GM18505 (cell line): Measurements from ENCODE around the gene SNRNP200.

Experiments used
- ATAC-seq: cut with Tn5 transposase; IDR thresholded peaks from one replicate; pipeline ENCODE4 v1.9.1; 2021; ENCODE audit not compliant: unreplicated experiment
- POLR2A ChIP-seq: IDR thresholded peaks from 4 replicates; pipeline ENCODE4 v1.6.1; 2011; ENCODE audit warnings: borderline replicate concordance; ENCODE audit not compliant: insufficient read depth, insufficient read length; ENCODE audit errors: extremely low read depth

The SNRNP200 gene

GRCh38 chr2:96247896-96248295, 57.5 kb downstream of the SNRNP200 start:
- no peak for ATAC-seq
- TF ChIP-seq POLR2A: no peak

DNA sequence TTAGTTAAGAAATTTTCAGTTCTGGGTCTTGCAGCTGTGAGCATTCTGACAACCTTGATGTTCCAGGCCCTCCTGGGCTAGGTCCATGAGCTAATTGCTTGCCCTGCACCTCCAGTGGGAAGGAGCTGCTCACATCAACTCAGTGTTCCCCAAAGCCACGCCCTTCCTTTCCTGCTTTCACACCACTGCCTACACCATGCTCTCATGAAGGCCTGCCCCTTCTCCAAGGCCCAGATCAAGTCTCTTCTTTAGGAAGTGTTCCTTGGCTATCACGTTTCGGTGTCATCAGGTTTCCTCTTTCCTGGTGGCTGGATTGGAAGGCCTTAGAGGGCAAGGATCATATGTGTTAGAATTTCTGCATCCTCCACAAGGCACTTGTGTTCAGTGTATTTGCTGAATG, 58.3 kb downstream of the SNRNP200 start:
- no peak for TF ChIP-seq POLR2A
- no peak for ATAC-seq

DNA sequence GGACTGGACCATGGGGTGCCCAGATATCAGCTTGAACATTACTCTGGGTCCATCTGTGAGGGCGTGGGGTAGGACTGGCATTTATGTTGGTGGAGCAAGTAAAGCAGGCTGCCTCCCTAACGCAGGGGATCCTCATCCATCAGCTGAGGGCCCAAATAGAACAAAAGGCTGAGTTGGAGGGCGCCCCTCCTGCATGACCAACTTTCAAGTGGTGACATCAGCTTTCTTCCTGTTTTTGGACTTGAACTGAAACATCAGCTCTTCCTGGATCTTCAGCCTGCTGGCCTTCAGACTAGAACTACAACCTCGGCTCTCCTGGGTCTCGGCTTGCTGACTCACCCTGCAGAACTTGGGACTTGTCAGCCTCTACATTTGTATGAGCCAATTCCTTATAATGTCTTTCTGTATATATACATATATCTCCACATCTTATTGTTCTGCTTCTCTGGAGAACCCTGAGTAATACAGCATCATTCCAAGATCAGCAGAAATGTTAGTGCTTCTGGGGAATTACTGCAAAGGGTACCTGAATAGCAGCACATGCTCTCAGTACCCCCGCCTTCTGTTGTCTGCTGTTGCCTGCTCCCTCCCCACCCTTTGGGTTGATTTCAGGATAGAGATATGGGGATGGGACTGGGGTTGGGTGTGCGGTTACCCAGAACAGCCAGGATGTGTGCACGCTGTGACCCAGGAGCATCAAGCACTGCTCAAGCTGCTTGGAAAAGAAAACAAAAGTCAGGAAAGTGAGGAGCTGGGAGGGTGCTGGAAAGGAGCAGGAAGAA, 59.5 kb downstream of the SNRNP200 start:
- no peak for ATAC-seq
- TF ChIP-seq POLR2A: no peak

GRCh38 chr2:96243843-96244242, 61.5 kb downstream of the SNRNP200 start:
- ATAC-seq: no peak
- TF ChIP-seq POLR2A: no peak

DNA sequence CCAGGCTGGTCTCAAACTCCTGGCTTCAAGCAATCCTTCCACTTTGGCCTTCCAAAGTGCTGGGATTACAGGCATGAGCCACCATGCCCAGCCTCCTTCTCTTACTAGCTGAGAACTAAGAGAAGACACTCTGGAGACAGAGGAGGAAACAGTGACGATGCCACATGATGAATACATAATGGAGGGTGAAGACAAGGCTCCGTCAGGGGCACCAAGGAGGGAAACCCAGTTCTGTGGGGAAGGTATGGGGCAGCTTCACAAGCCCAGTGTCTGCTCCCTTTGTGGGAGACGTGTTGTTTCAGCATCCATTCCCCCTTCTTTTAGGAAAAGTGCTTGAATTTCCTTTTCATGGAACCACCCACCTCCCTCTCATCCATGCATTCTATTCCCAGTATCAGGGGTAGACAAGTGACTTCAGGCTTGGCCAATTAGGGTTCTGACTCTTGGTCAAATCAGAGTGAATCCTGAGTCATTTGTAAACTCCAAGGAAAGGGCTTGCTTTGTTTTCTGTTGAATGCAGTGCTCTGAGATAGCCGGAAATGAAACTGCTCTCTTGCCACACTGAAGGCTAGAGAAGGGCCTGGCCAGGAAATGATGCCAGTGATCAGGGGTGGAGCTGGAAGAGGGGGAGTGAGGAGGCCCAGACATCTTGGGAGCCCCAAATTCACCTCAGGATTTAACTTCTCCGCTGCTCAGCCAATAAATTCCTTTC, 63.3 kb downstream of the SNRNP200 start:
- TF ChIP-seq POLR2A: no peak
- ATAC-seq: peak; percentile 72

DNA sequence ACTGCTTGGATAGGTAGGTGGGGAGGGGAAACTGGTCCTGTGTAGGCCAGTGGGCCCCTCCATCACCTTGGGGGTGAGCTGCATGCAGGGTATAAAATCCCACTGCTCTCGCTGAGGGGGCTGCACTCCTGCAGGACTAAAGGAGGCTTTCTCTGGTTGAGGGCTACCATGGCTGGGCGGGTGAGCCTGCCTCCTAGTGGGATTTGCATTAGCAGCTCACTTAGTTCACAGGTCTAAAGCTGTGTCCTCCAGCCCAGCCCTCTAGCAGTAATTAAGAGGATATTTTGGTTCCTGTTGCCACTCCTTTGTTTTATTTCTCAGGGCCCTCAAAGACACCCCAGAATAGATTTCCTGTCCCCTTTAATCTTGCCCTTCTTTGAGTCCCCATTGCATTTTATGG, 64.1 kb downstream of the SNRNP200 start:
- ATAC-seq: no peak
- TF ChIP-seq POLR2A: no peak

GRCh38 chr2:96240341-96241038, 64.9 kb downstream of the SNRNP200 start:
- ATAC-seq: no peak
- no peak for TF ChIP-seq POLR2A

DNA sequence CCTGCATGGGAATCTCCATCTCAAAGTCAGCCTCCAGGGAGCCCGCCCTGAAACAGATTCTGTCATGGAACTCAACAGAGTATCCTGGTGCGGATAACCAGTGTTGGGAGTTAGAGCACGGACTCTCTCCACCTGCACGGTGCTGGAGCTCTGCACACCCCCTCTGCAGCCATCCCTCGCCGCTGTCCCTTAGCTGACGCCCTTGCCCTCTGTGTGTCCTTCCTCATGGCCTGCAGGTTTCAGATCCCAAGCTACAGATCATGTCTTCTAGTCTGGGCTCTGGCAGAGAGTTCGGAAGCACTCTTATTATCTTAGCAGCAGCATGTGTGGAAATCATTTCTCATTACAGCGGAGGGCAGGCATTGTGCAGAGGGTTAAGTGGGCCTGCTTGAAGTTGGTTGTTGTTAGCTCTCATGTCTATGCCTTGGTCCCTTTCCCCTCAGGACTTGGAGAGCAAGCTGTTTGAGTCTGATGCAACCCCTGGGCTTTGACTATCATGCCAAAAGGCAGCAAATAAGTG, 65.5 kb downstream of the SNRNP200 start:
- TF ChIP-seq POLR2A: no peak
- no peak for ATAC-seq

GRCh38 chr2:96239091-96239490, 66.3 kb downstream of the SNRNP200 start:
- ATAC-seq: no peak
- TF ChIP-seq POLR2A: no peak

DNA sequence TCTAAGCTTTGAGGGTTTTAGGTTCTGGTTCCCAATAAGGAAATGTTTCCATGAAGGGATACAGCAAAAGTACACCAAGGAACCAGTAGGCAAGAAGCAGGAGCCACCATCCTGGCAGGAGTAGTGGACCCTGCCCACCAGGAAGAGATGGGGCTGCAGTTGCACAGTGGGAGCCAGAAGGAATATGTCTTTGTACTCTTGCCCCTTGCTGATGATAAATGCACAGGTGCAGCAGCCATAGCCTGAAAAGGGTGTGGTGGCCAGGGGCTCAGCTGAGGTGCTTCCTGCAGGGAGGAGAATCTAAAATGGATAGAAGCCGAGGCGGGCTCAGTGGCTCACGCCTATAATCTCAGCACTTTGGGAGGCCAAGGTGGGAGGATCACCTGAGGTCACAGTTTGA, 67.1 kb downstream of the SNRNP200 start:
- no peak for TF ChIP-seq POLR2A

DNA sequence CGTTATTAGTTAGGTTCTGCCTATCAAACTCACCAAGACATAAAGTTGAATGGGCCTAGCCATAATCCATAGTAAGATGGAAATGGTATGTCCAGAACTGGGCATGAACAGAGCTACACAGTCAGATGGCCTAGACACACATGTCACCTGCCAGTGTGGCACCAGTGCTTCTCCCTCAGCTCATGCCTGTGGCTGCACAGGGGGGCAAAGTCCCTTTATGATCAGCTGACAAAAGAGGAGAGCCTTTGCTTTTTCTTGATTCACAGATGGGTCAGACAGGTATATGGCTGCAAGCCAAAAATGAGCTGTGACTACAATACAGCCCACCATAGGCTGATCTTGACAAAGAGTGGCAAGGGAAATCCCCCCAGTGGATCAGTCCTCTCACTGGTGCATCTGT, 68.5 kb downstream of the SNRNP200 start:
- ATAC-seq: no peak
- TF ChIP-seq POLR2A: no peak

More for the DNA sequence above, 67.1 kb downstream of the SNRNP200 start:
- ATAC-seq: no peak

GRCh38 chr2:96233880-96234316, 71.4 kb downstream of the SNRNP200 start:
- TF ChIP-seq POLR2A: peak; percentile 28
- peak; percentile 82 for ATAC-seq

- ATAC-seq: no peak
- TF ChIP-seq POLR2A: no peak
Observed at GRCh38 chr2:96233436-96233835, 71.9 kb downstream of the SNRNP200 start.

DNA sequence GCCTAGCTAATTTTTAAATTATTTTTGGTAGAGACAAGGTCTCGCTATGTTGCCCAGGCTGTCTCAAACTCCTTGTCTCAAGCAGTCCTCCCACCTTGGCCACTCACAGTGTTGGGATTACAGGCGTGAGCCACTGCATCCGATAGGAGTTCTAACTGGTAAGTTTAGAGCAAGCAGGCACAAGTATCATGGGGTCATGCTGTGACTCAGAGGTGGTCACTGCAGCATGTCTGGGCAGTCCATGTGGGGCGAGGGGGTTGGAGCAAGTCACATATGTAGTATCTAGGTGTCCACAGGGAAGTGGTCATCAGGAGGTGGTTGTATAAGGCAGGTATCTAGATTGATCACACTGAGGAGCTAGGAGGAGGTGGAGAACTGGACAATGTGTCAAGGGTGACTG, 74.0 kb downstream of the SNRNP200 start:
- no peak for TF ChIP-seq POLR2A
- no peak for ATAC-seq

GRCh38 chr2:96225016-96225533, 80.3 kb downstream of the SNRNP200 start:
- ATAC-seq: no peak
- peak; percentile 54 for TF ChIP-seq POLR2A
